Effector memory CD4-positive, alpha-beta T cell (primary cell): Measurements from ENCODE around the gene MON1A.

Source experiments
- DNase-seq, 3 donors: peaks; one replicate each; pipeline ENCODE4 v3.0.0-alpha.2; 2020
- H3K27ac ChIP-seq: 2 replicates; pipeline ENCODE4 v1.7.0; 2013; ENCODE audit warnings: mild to moderate bottlenecking, low read length, moderate library complexity; ENCODE audit not compliant: insufficient read depth, poor library complexity, severe bottlenecking
- H3K27me3 ChIP-seq: replicated peaks from 2 replicates; pipeline ENCODE4 v1.7.0; 2013; ENCODE audit warnings: mild to moderate bottlenecking, low read length; ENCODE audit not compliant: insufficient read depth, control insufficient read depth, poor library complexity, severe bottlenecking
- H3K36me3 ChIP-seq: 2 replicates; pipeline ENCODE4 v1.7.0; 2013; ENCODE audit warnings: mild to moderate bottlenecking, low read length, moderate library complexity; ENCODE audit not compliant: control insufficient read depth, insufficient read depth
- H3K4me1 ChIP-seq: 2 replicates; pipeline ENCODE4 v1.7.0; 2013; ENCODE audit warnings: low read length, mild to moderate bottlenecking; ENCODE audit not compliant: control insufficient read depth, insufficient read depth, poor library complexity, severe bottlenecking
- H3K4me3 ChIP-seq: 2 replicates; pipeline ENCODE4 v1.7.0; 2013; ENCODE audit warnings: low read length, low read depth, mild to moderate bottlenecking; ENCODE audit not compliant: insufficient read depth, poor library complexity, severe bottlenecking
- H3K9me3 ChIP-seq: 2 replicates; pipeline ENCODE4 v1.7.0; 2013; ENCODE audit warnings: mild to moderate bottlenecking, low read length, moderate library complexity; ENCODE audit not compliant: control insufficient read depth

Gene MON1A

DNA sequence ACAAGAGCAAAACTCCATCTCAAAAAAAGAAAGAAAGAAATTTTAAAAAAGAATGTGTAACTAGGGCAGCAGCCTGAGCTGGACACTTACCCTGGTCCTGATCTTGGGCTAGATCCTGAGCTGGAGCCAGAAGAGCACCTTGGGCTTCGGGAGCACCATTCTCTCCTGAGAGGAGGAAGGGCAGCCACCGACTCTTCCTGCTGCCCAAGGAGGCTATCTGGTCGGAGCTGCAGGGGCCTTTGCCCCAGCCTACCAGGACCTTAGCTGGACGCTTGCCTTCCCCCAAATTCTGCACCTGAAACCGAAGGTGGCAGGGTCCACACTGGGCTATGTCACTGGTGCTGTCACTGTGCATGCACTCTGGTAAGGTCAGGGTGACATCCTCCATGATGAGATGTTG lies 53.0 kb downstream of the MON1A start:
- no peak for DNase-seq

GRCh38 chr3:49873623-49874022 lies 56.0 kb downstream of the MON1A start:
- H3K27me3 ChIP-seq, result peaks cover 16% of the 10 kb centered on the region
- H3K4me3 ChIP-seq, result no peak overlapping the region

More for the DNA sequence above, 53.0 kb downstream of the MON1A start:
- no peaks in the 10 kb centered on the region for H3K9me3 ChIP-seq
- H3K27me3 ChIP-seq, result no peaks in the 10 kb centered on the region
- peaks cover 7% of the 10 kb centered on the region for H3K4me1 ChIP-seq
- H3K27ac ChIP-seq, result no peak overlapping the region
- no peaks in the 10 kb centered on the region for H3K36me3 ChIP-seq
- H3K4me3 ChIP-seq, result no peak overlapping the region

DNA sequence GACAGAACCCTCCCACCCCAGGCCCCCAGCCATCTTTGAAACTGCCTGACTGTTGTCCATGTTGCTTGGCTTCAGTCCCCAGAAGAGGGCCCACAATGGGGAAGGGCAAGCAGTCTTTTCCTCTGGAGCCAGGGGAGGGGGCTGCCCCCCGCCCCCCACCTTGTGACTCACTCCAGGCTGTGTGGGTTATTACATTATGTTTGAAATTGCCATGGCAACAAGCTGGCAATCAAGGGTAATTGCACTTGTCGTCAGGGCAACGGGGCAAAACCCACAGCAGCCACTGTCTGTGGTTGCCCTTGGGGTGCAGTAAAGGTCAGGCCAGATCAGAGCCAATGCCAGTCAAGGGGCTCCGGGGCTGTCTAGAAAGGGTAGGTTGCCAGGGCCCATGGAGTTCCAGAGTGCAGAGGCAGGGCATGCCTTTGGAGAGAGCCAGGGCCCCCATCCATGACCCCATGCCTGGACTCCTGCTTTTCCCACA lies 56.8 kb downstream of the MON1A start:
- Histone ChIP-seq H3K4me3 (no peak overlapping the region), H3K4me1 (peaks cover 16% of the 10 kb centered on the region), H3K27me3 (peaks cover 23% of the 10 kb centered on the region), H3K36me3 (no peaks in the 10 kb centered on the region), H3K9me3 (no peaks in the 10 kb centered on the region), H3K27ac (no peak overlapping the region)
- peak; percentile 13 to 19 (median 16) for DNase-seq

More at GRCh38 chr3:49873623-49874022, 56.0 kb downstream of the MON1A start:
- peaks cover 16% of the 10 kb centered on the region for H3K4me1 ChIP-seq
- H3K27ac ChIP-seq, result no peak overlapping the region
- DNase-seq, result no peak
- no peaks in the 10 kb centered on the region for H3K36me3 ChIP-seq
- no peaks in the 10 kb centered on the region for H3K9me3 ChIP-seq

- H3K9me3 ChIP-seq, result no peaks in the 10 kb centered on the region
- DNase-seq, result no peak
- no peaks in the 10 kb centered on the region for H3K36me3 ChIP-seq
- no peak overlapping the region for H3K27ac ChIP-seq
- peaks cover 27% of the 10 kb centered on the region for H3K27me3 ChIP-seq
- peaks cover 16% of the 10 kb centered on the region for H3K4me1 ChIP-seq
- H3K4me3 ChIP-seq, result no peak overlapping the region
Observed at GRCh38 chr3:49871531-49872153, 58.0 kb downstream of the MON1A start.

GRCh38 chr3:49869525-49870126 lies 60.0 kb downstream of the MON1A start, which contains the start of gene CAMKV:
TSS of gene CAMKV (minus strand) at chr3:49869906. CDS start at chr3:49862388, 7,518 bp downstream.
- no peak for DNase-seq
- H3K27ac ChIP-seq, result no peak within 1 kb of the TSS
- peak within 1 kb of the TSS; percentile 43 for H3K4me3 ChIP-seq
- peaks cover 27% of the 10 kb centered on the region for H3K27me3 ChIP-seq
- H3K36me3 ChIP-seq, result no peaks in the 10 kb centered on the region
- no peaks in the 10 kb centered on the region for H3K9me3 ChIP-seq
- peaks cover 16% of the 10 kb centered on the region for H3K4me1 ChIP-seq

GRCh38 chr3:49868862-49869466 lies 60.6 kb downstream of the MON1A start:
- Histone ChIP-seq H3K9me3 (no peaks in the 10 kb centered on the region), H3K27ac (no peak overlapping the region), H3K4me1 (peaks cover 16% of the 10 kb centered on the region), H3K36me3 (no peaks in the 10 kb centered on the region), H3K27me3 (peaks cover 27% of the 10 kb centered on the region), H3K4me3 (peak overlapping the region; percentile 43)
- no peak for DNase-seq

- H3K27ac ChIP-seq, result no peak overlapping the region
- H3K27me3 ChIP-seq, result peaks cover 27% of the 10 kb centered on the region
- DNase-seq, result no peak
- no peak overlapping the region for H3K4me3 ChIP-seq
- no peaks in the 10 kb centered on the region for H3K36me3 ChIP-seq
- peaks cover 14% of the 10 kb centered on the region for H3K4me1 ChIP-seq
- H3K9me3 ChIP-seq, result no peaks in the 10 kb centered on the region
Observed at GRCh38 chr3:49867871-49868321, 61.7 kb downstream of the MON1A start.

- no peak for DNase-seq
- H3K27me3 ChIP-seq, result peaks cover 27% of the 10 kb centered on the region
- peaks cover 9% of the 10 kb centered on the region for H3K4me1 ChIP-seq
- H3K9me3 ChIP-seq, result no peaks in the 10 kb centered on the region
- no peaks in the 10 kb centered on the region for H3K36me3 ChIP-seq
- H3K4me3 ChIP-seq, result no peak overlapping the region
- no peak overlapping the region for H3K27ac ChIP-seq
Observed at GRCh38 chr3:49867400-49867799, 62.2 kb downstream of the MON1A start.

DNA sequence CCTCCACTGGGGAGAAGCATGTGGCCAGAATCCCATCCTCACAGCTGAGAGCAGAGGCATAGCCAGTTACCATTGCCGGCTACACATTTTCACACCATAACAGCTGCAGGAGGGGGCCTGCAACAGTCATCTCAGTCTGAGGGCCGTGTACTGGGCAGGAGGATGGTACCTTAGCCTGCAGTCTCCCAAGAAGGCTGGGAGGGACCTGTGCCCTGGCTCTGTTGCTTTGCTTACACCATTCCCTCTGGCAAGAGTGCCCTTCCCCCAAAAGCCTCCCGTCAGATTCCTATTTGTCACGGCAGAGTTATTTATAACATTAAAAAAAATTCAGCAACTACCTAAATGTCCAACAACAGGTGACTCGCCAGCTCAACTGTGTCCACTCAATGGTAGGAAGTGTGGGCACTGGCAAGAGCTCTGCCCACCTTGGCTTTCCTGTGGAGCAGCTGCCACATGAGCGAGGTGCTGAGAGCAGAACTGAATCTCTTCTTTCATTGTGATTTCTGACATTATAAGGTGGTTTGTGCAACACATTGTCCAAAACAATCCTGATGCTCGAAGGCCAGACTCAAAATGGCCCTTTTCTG lies 64.3 kb downstream of the MON1A start:
- Histone ChIP-seq H3K36me3 (no peaks in the 10 kb centered on the region), H3K27ac (no peak overlapping the region), H3K4me1 (peaks cover 9% of the 10 kb centered on the region), H3K27me3 (peaks cover 27% of the 10 kb centered on the region), H3K9me3 (no peaks in the 10 kb centered on the region), H3K4me3 (no peak overlapping the region)
- DNase-seq, result no peak

GRCh38 chr3:49864505-49864904 lies 65.1 kb downstream of the MON1A start:
- H3K27ac ChIP-seq, result no peak overlapping the region
- H3K4me3 ChIP-seq, result no peak overlapping the region
- DNase-seq, result no peak
- no peaks in the 10 kb centered on the region for H3K36me3 ChIP-seq
- no peaks in the 10 kb centered on the region for H3K9me3 ChIP-seq
- H3K27me3 ChIP-seq, result peaks cover 21% of the 10 kb centered on the region
- H3K4me1 ChIP-seq, result peaks cover 8% of the 10 kb centered on the region
